ENCODE results near the gene DUSP2. TPM values are rescaled to one million over a fixed set of nuclear protein-coding genes. Genes with fewer than 3 reads are reported as not detected.

Gene DUSP2
- total and polyA plus RNA-seq, 10 of the 15 experiments (the other 5 are each of a cell fraction or from before 2014, with no cell fraction given) = 9.7 to 212 (median 57.2) TPM

- TF ChIP-seq ZZZ3 (IDR thresholded peaks at IDR 0.05; ENCODE audit: control insufficient read depth, insufficient read length, low read depth) (no peak), GABPA (IDR thresholded peaks at IDR 0.05; ENCODE audit: low read depth) (no peak), STAT1 (conservative IDR thresholded peaks at IDR 0.05) (no peak; the same call in none of the 2 replicates), POLR2AphosphoS2 (IDR thresholded peaks at IDR 0.05; ENCODE audit: low read depth, low read length) (peak; percentile 80), KLF5 (IDR thresholded peaks at IDR 0.05; ENCODE audit: partially characterized antibody) (peak; percentile 67), HCFC1 (IDR thresholded peaks at IDR 0.05; ENCODE audit: low read length) (no peak; the same call in none of the 2 replicates), SREBF1 (IDR thresholded peaks at IDR 0.05; ENCODE audit: low read length) (peak; percentile 30; the same call in 1 of the 2 replicates), EGR1 (IDR thresholded peaks at IDR 0.05; ENCODE audit: borderline replicate concordance in 1 of 2, low read depth in 2 of 2, low read length in 2 of 2) (peak in 1 of 2 experiments; percentile 91; a peak in 2 of 3 replicates), NFIC (IDR thresholded peaks at IDR 0.05; ENCODE audit: low read depth, low read length) (no peak), BMI1 (IDR thresholded peaks at IDR 0.05; ENCODE audit: borderline replicate concordance) (no peak), DPF2 (IDR thresholded peaks at IDR 0.05) (peak; percentile 98), ZSCAN29 (IDR thresholded peaks at IDR 0.05) (no peak), MEF2B (IDR thresholded peaks at IDR 0.05; ENCODE audit: partially characterized antibody, poor library complexity, severe bottlenecking) (peak; percentile 86), KDM1A (IDR thresholded peaks at IDR 0.05; ENCODE audit: borderline replicate concordance) (no peak), MYC (IDR thresholded peaks at IDR 0.05; ENCODE audit: insufficient read depth, insufficient read length, insufficient replicate concordance, low read length, severe bottlenecking) (no peak), HDAC2 (IDR thresholded peaks at IDR 0.05) (no peak), HDGF (IDR thresholded peaks at IDR 0.05) (peak; percentile 81; the same call in 1 of the 2 replicates)
- TF ChIP-seq, protein P1, sequence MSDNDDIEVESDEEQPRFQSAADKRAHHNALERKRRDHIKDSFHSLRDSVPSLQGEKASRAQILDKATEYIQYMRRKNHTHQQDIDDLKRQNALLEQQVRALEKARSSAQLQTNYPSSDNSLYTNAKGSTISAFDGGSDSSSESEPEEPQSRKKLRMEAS (IDR thresholded peaks at IDR 0.05; ENCODE audit: low read depth, low read length) = no peak; the same call in none of the 2 replicates
- TF ChIP-seq, protein P2, sequence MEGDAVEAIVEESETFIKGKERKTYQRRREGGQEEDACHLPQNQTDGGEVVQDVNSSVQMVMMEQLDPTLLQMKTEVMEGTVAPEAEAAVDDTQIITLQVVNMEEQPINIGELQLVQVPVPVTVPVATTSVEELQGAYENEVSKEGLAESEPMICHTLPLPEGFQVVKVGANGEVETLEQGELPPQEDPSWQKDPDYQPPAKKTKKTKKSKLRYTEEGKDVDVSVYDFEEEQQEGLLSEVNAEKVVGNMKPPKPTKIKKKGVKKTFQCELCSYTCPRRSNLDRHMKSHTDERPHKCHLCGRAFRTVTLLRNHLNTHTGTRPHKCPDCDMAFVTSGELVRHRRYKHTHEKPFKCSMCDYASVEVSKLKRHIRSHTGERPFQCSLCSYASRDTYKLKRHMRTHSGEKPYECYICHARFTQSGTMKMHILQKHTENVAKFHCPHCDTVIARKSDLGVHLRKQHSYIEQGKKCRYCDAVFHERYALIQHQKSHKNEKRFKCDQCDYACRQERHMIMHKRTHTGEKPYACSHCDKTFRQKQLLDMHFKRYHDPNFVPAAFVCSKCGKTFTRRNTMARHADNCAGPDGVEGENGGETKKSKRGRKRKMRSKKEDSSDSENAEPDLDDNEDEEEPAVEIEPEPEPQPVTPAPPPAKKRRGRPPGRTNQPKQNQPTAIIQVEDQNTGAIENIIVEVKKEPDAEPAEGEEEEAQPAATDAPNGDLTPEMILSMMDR (IDR thresholded peaks at IDR 0.05 in 2 of 3, conservative IDR thresholded peaks at IDR 0.05 in 1 of 3; ENCODE audit: control insufficient read depth in 2 of 3, extremely low read depth in 1 of 3, insufficient read depth in 1 of 3, low read depth in 3 of 3, low read length in 3 of 3) = no peak
- TF ChIP-seq, protein P3, sequence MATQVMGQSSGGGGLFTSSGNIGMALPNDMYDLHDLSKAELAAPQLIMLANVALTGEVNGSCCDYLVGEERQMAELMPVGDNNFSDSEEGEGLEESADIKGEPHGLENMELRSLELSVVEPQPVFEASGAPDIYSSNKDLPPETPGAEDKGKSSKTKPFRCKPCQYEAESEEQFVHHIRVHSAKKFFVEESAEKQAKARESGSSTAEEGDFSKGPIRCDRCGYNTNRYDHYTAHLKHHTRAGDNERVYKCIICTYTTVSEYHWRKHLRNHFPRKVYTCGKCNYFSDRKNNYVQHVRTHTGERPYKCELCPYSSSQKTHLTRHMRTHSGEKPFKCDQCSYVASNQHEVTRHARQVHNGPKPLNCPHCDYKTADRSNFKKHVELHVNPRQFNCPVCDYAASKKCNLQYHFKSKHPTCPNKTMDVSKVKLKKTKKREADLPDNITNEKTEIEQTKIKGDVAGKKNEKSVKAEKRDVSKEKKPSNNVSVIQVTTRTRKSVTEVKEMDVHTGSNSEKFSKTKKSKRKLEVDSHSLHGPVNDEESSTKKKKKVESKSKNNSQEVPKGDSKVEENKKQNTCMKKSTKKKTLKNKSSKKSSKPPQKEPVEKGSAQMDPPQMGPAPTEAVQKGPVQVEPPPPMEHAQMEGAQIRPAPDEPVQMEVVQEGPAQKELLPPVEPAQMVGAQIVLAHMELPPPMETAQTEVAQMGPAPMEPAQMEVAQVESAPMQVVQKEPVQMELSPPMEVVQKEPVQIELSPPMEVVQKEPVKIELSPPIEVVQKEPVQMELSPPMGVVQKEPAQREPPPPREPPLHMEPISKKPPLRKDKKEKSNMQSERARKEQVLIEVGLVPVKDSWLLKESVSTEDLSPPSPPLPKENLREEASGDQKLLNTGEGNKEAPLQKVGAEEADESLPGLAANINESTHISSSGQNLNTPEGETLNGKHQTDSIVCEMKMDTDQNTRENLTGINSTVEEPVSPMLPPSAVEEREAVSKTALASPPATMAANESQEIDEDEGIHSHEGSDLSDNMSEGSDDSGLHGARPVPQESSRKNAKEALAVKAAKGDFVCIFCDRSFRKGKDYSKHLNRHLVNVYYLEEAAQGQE (IDR thresholded peaks at IDR 0.05; ENCODE audit: low read depth, low read length) = no peak
- TF ChIP-seq, protein P4, sequence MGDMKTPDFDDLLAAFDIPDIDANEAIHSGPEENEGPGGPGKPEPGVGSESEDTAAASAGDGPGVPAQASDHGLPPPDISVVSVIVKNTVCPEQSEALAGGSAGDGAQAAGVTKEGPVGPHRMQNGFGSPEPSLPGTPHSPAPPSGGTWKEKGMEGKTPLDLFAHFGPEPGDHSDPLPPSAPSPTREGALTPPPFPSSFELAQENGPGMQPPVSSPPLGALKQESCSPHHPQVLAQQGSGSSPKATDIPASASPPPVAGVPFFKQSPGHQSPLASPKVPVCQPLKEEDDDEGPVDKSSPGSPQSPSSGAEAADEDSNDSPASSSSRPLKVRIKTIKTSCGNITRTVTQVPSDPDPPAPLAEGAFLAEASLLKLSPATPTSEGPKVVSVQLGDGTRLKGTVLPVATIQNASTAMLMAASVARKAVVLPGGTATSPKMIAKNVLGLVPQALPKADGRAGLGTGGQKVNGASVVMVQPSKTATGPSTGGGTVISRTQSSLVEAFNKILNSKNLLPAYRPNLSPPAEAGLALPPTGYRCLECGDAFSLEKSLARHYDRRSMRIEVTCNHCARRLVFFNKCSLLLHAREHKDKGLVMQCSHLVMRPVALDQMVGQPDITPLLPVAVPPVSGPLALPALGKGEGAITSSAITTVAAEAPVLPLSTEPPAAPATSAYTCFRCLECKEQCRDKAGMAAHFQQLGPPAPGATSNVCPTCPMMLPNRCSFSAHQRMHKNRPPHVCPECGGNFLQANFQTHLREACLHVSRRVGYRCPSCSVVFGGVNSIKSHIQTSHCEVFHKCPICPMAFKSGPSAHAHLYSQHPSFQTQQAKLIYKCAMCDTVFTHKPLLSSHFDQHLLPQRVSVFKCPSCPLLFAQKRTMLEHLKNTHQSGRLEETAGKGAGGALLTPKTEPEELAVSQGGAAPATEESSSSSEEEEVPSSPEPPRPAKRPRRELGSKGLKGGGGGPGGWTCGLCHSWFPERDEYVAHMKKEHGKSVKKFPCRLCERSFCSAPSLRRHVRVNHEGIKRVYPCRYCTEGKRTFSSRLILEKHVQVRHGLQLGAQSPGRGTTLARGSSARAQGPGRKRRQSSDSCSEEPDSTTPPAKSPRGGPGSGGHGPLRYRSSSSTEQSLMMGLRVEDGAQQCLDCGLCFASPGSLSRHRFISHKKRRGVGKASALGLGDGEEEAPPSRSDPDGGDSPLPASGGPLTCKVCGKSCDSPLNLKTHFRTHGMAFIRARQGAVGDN (IDR thresholded peaks at IDR 0.05) = peak; percentile 90
These were observed 1.1 kb upstream of the DUSP2 start (continued) for GRCh38 chr2:96146153-96146880.

Measured in GM12878 (cell line).